Fibroblast of lung (primary cell): Measurements from ENCODE around the gene PPP1R15B. TPM values are rescaled to one million over a fixed set of nuclear protein-coding genes. Genes with fewer than 3 reads are reported as not detected.
A peak's percentile ranks its signal among the peaks of the same experiment; 100 is the strongest.

Source experiments
- DNase-seq, 2 donors: peaks; one replicate each; pipeline versions ENCODE4 v3.0.0 to v3.0.0-alpha.2; 2010; ENCODE audit warnings: low read depth in 2 of 2
- H2AFZ ChIP-seq: 2 replicates; pipeline ENCODE4 v1.5.1; 2012; ENCODE audit warnings: low read length, control low read depth, inconsistent platforms
- H3K27ac ChIP-seq: 2 replicates; pipeline ENCODE4 v1.5.1; 2011; ENCODE audit warnings: low read length, control low read depth; ENCODE audit not compliant: insufficient read depth
- H3K27me3 ChIP-seq: 2 replicates; pipeline ENCODE4 v1.5.1; 2011; ENCODE audit warnings: mild to moderate bottlenecking, low read length; ENCODE audit not compliant: control insufficient read depth, insufficient read depth
- H3K36me3 ChIP-seq: 2 replicates; pipeline ENCODE4 v1.5.1; 2011; ENCODE audit warnings: low read length; ENCODE audit not compliant: control insufficient read depth, insufficient read depth
- H3K4me1 ChIP-seq: 2 replicates; pipeline ENCODE4 v1.5.1; 2011; ENCODE audit warnings: low read length; ENCODE audit not compliant: control insufficient read depth, insufficient read depth; ENCODE audit errors: extremely low read depth
- H3K4me2 ChIP-seq: 2 replicates; pipeline ENCODE4 v1.5.1; 2011; ENCODE audit warnings: low read length, control low read depth; ENCODE audit not compliant: insufficient read depth; ENCODE audit errors: extremely low read depth
- H3K4me3 ChIP-seq, 4 experiments: fragments of 200-600 bp in 1 of 4; sonication (generic) in 1 of 4; replicated peaks in 1 of 4; 2 replicates each; pipeline ENCODE4 v1.5.1; 2011 to 2016; ENCODE audit warnings: low read length in 4 of 4, low read depth in 3 of 4, mild to moderate bottlenecking in 3 of 4, control low read depth in 2 of 4, inconsistent platforms in 1 of 4, mixed read lengths in 1 of 4; ENCODE audit not compliant: insufficient read depth in 1 of 4; ENCODE audit errors: control extremely low read depth in 1 of 4
- H3K79me2 ChIP-seq: 2 replicates; pipeline ENCODE4 v1.5.1; 2012; ENCODE audit warnings: mild to moderate bottlenecking, low read length, inconsistent platforms; ENCODE audit not compliant: control insufficient read depth, insufficient read depth
- H3K9ac ChIP-seq: 2 replicates; pipeline ENCODE4 v1.5.1; 2011; ENCODE audit warnings: mild to moderate bottlenecking, low read length, control low read depth; ENCODE audit not compliant: insufficient read depth
- H3K9me3 ChIP-seq: 2 replicates; pipeline ENCODE4 v1.5.1; 2012; ENCODE audit warnings: low read depth, low read length; ENCODE audit not compliant: control insufficient read depth, insufficient read depth
- H4K20me1 ChIP-seq: 2 replicates; pipeline ENCODE4 v1.5.1; 2011; ENCODE audit warnings: low read length; ENCODE audit not compliant: control insufficient read depth, insufficient read depth; ENCODE audit errors: extremely low read depth
- EZH2 ChIP-seq: IDR thresholded peaks from 2 replicates; pipeline ENCODE4 v1.5.1; 2012; ENCODE audit warnings: low read length, control low read depth, mild to moderate bottlenecking; ENCODE audit errors: missing control alignments
- polyA plus RNA-seq, 2 donors: library from polyadenylated mRNA; depleted of rRNA in 1 of 2; stranded (reverse) in 1 of 2; unstranded in 1 of 2; fragments of >200 nt; gene quantifications; 2 replicates each; pipeline ENCODE4 v1.2.1, GENCODE V29; 2011 to 2012; ENCODE audit warnings: missing spikeins in 1 of 2
- total RNA-seq: library from RNA; depleted of rRNA; stranded (reverse); fragments of >200 nt; gene quantifications from 2 replicates; pipeline ENCODE4 v1.2.1, GENCODE V29; 2014
- TF ChIP-seq, protein P1 (sequence below), 2 donors: IDR thresholded peaks in 1 of 2; conservative IDR thresholded peaks in 1 of 2; 1 replicate in 1 of 2; 2 replicates in 1 of 2; pipeline ENCODE4 v1.5.1; 2011 to 2012; ENCODE audit warnings: low read length in 2 of 2, control low read depth in 1 of 2, inconsistent platforms in 1 of 2, low read depth in 1 of 2, mild to moderate bottlenecking in 1 of 2

Gene PPP1R15B
- total and polyA plus RNA-seq, 2 donors (not counting 1 experiment from before 2014, with no cell fraction given), result 22.4 to 27.7 TPM

DNA sequence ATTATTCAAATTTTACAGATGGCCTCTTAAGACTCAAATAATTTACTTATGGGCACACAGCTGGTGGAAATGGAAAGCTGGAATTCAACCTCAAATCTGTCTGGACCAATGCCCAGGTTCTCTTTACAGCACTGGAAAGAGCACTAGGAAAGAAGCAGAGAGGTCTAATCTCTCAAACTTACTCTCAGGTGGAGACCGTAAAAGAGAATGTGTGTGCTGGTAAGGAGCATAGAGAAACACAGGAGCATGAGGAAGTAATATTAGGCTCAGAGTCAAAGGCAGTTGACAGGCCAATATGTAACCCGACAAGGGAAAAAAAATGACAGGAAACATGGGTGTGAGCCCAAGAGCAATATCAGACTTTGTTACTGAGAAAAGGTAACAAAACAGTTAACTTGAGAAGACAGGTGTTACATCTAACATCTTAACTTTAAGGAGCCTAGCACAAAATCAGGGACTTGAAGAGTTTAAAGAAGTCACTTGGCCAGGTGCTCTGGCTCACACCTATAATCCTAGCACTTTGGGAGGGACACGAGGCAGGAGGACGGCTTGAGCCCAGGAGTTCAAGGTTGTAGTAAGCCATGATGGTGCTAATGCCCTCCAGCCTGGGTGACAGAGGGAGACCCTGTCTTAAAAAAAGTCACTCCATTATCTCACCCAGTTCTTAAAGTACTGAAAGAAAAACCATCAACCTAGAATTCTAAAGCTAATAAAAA, 20.7 kb downstream of the PPP1R15B start:
- H3K79me2 ChIP-seq, result no peaks in the 10 kb centered on the region
- H3K4me2 ChIP-seq, result no peak overlapping the region
- no peaks in the 10 kb centered on the region for H3K4me1 ChIP-seq
- H3K27ac ChIP-seq, result no peak overlapping the region
- peaks cover 4% of the 10 kb centered on the region for H3K27me3 ChIP-seq
- no peak overlapping the region for H3K9ac ChIP-seq
- DNase-seq, result peak; percentile 24
- no peaks in the 10 kb centered on the region for H4K20me1 ChIP-seq
- no peaks in the 10 kb centered on the region for H3K9me3 ChIP-seq
- H2AFZ ChIP-seq, result no peak overlapping the region
- TF ChIP-seq, protein P1, sequence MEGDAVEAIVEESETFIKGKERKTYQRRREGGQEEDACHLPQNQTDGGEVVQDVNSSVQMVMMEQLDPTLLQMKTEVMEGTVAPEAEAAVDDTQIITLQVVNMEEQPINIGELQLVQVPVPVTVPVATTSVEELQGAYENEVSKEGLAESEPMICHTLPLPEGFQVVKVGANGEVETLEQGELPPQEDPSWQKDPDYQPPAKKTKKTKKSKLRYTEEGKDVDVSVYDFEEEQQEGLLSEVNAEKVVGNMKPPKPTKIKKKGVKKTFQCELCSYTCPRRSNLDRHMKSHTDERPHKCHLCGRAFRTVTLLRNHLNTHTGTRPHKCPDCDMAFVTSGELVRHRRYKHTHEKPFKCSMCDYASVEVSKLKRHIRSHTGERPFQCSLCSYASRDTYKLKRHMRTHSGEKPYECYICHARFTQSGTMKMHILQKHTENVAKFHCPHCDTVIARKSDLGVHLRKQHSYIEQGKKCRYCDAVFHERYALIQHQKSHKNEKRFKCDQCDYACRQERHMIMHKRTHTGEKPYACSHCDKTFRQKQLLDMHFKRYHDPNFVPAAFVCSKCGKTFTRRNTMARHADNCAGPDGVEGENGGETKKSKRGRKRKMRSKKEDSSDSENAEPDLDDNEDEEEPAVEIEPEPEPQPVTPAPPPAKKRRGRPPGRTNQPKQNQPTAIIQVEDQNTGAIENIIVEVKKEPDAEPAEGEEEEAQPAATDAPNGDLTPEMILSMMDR (conservative IDR thresholded peaks at IDR 0.05 in 1 of 2, IDR thresholded peaks at IDR 0.05 in 1 of 2; ENCODE audit: low read depth in 1 of 2, low read length in 2 of 2), result no peak
- no peak for TF ChIP-seq EZH2
- H3K4me3 ChIP-seq, result no peak overlapping the region
- no peaks in the 10 kb centered on the region for H3K36me3 ChIP-seq

DNA sequence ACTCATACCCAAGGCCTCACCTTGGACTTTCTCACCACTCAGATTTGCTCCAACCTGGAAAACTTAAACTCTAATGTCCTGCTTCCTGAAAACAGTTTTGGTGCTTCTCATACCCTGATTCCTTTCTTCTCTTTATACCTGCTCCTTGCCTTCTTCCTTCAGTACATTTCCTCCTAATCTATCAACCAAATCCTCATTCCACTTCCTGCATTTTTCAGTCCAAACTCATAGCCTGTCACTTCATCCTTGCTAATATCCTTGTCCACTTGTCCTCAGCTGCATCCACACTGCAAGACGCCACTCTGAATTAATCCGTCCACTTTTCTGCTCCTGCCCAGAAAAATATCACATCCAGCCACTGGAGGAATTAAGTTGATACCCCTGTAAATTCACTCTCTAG, 25.9 kb downstream of the PPP1R15B start:
- Histone ChIP-seq H3K9me3 (no peaks in the 10 kb centered on the region), H2AFZ (no peak overlapping the region), H3K9ac (no peak overlapping the region), H4K20me1 (no peaks in the 10 kb centered on the region), H3K4me2 (no peak overlapping the region), H3K27me3 (peaks cover 7% of the 10 kb centered on the region), H3K4me3 (no peak overlapping the region), H3K36me3 (no peaks in the 10 kb centered on the region), H3K79me2 (no peaks in the 10 kb centered on the region), H3K4me1 (no peaks in the 10 kb centered on the region), H3K27ac (no peak overlapping the region)
- no peak for DNase-seq
- TF ChIP-seq EZH2, result no peak
- TF ChIP-seq, protein P1 (conservative IDR thresholded peaks at IDR 0.05 in 1 of 2, IDR thresholded peaks at IDR 0.05 in 1 of 2; ENCODE audit: low read depth in 1 of 2, low read length in 2 of 2), result no peak

DNA sequence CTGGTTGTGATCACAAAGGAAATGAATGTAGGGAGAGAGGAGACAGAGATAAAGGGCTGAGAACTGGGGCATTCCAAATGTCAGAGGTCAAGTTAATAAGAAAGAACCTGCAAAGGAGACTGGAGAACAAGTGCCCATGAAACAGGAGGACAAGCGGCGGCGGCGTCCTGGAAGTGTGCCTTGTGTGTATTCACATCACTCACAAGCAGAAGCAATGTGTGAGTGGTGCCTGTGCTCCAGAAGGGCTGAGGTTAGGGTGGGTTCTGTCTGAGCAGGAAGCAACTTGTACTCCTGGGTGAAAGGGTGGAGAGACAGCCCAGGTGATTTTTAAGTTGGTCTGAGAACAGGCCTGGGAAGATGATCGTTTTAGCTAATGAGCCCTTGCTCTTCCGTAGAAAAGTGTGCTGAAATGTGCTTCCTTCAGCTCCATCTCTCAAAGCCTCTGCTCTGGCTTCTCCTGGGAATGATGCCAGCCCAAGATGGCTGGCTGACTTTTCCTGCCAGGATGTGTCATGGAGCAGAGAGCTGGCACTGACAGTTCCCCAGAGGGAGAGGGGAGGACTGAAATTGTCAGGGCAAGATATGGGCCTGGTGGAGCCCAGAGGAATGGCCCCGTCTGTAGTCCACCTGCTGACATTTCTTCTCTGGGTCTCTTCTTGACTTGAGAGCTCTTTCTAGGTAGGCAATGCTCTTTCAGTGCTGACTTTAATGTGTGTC, 26.8 kb downstream of the PPP1R15B start:
- Histone ChIP-seq H3K27ac (no peak overlapping the region), H3K79me2 (no peaks in the 10 kb centered on the region), H3K4me2 (no peak overlapping the region), H3K36me3 (no peaks in the 10 kb centered on the region), H3K4me1 (no peaks in the 10 kb centered on the region), H2AFZ (no peak overlapping the region), H3K27me3 (peaks cover 12% of the 10 kb centered on the region), H3K4me3 (no peak overlapping the region), H4K20me1 (no peaks in the 10 kb centered on the region), H3K9ac (no peak overlapping the region), H3K9me3 (no peaks in the 10 kb centered on the region)
- TF ChIP-seq, protein P1 (conservative IDR thresholded peaks at IDR 0.05 in 1 of 2, IDR thresholded peaks at IDR 0.05 in 1 of 2; ENCODE audit: low read depth in 1 of 2, low read length in 2 of 2), result no peak
- TF ChIP-seq EZH2, result no peak
- DNase-seq, result peak; percentile 45 to 49
